IPS-11a (cell line): Measurements from ENCODE around the gene ZNF467.

Experiments
- H3K4me3 ChIP-seq: one replicate; pipeline ENCODE4 v1.5.1; 2013; ENCODE audit warnings: low read depth, low read length, control low read depth

ZNF467 gene

GRCh38 chr7:149808311-149808710 lies 34.9 kb upstream of the ZNF467 start:
- no peak overlapping the region for H3K4me3 ChIP-seq

DNA sequence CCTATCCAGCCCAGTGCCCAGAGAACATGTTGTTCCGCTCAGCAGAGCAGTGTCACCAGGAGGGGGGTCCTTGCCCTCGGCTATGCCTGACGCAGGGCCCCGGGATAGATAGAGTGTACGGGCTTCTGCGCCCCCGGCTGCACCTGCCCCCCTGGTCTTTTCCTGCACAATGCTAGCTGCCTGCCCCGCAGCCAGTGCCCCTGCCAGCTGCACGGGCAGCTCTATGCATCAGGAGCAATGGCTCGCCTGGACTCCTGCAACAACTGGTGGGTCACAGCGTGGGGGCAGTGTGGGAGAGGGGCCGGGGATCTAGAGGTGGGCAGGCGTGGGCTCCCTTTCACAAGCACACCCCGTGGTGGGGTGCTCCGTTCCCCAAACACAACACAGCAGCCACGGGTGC lies 33.3 kb upstream of the ZNF467 start:
- no peak overlapping the region for H3K4me3 ChIP-seq

DNA sequence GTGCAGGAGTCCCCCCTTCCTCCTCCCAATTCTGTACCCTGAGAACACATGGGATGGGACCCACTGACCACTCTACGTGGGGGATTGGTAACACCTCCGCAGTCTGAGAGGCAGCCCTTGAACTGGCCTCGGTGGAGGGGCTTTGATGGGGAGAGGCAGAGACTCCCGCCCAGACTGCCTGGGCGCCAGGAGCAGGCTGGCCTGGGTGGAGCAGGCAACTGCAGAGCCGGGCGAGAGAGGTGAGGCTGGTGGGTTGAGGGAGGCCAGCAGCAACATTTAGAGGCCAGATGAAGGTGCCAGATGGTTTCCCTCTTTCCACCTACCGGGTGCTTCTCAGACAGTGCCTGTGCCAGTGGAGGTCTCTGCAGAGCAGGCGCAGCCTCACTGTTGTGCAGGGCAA lies 30.7 kb upstream of the ZNF467 start:
- no peak overlapping the region for H3K4me3 ChIP-seq

- H3K4me3 ChIP-seq, result no peak overlapping the region
Observed at GRCh38 chr7:149803551-149804074, 30.2 kb upstream of the ZNF467 start.

DNA sequence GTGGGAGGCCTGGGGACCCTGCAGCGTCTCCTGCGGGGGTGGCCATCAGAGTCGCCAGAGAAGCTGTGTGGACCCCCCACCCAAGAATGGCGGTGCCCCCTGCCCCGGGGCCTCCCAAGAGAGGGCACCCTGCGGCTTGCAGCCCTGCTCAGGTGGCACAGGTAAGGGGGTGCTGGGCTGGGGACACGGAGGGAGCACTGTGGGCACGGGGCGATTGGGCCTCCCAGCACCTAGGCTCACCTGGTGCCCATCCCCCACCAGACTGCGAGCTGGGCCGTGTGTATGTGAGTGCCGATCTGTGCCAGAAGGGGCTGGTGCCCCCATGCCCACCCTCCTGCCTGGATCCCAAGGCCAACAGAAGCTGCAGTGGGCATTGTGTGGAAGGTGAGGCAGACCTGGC lies 29.6 kb upstream of the ZNF467 start:
- no peak overlapping the region for H3K4me3 ChIP-seq

GRCh38 chr7:149801816-149802215 lies 28.4 kb upstream of the ZNF467 start:
- no peak overlapping the region for H3K4me3 ChIP-seq

DNA sequence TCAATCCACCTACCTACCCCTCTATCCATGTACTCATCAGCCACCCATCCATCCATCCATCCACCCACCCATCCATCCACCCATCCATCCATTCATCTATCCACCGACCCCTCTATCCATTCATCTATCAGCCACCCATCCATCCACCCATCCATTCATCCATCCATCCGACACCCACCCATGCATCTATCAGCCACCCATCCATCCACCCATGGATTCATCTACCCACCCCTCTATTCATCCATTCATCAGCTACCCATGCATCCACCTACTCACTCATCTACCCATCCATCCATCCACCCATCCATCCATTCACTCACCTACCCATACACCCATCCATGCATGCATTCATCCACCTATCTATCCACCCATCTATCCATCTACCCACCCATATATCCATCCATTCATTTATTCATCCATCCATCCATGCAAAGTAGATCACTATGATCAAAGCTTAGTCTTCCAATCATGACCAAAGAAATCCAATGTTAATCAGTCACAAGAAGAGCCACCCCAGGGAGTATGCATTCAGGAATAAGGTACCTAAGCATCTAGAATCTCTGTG lies 27.7 kb upstream of the ZNF467 start:
- no peak overlapping the region for H3K4me3 ChIP-seq

- H3K4me3 ChIP-seq, result no peak overlapping the region
Observed at GRCh38 chr7:149800169-149800555, 26.8 kb upstream of the ZNF467 start.

- no peak overlapping the region for H3K4me3 ChIP-seq
Observed at GRCh38 chr7:149799397-149800168, 26.2 kb upstream of the ZNF467 start.

DNA sequence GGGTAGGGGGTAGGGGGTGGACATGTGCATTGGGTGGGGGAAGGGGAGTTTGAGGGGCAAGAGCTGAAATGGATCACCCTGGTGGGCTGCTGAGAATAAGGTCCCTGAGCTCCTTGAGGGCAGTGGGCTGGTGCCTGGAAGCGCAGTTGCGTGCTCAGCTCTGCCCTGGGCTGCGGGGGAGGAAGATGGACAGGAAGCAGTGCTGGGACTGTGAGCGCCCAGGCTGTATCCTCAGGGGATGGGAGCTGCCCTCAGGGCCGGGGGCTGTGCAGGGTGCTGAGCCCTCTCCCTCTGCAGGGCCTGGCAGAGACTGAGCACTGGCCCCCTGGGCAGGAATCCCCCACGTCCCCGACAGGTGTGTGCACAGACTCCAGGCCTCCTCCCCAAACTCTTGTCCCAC lies 24.4 kb upstream of the ZNF467 start:
- H3K4me3 ChIP-seq, result no peak overlapping the region

GRCh38 chr7:149796287-149796860 lies 23.0 kb upstream of the ZNF467 start:
- H3K4me3 ChIP-seq, result no peak overlapping the region

GRCh38 chr7:149795126-149795525 lies 21.7 kb upstream of the ZNF467 start:
- H3K4me3 ChIP-seq, result no peak overlapping the region

DNA sequence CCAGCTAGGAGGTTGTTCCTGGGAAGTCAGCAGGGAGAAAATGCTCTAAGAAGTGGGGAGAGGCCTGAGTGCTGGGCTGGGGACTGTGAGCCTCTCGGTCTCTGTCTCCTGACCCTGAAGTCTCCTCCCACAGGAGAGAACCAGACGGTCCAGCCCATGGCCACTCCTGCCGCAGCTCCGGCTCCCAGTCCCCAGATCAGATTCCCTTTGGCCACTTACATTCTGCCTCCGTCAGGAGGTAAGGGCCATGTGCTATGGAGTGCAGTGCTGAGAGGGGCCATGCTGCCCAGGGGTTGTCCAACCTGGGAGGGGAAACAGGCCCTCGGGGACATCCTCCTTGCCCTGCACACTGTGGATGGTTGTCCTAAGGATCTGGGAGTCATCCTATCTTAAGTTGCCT lies 21.3 kb upstream of the ZNF467 start:
- no peak overlapping the region for H3K4me3 ChIP-seq

- H3K4me3 ChIP-seq, result no peak overlapping the region
Observed at GRCh38 chr7:149793261-149793660, 19.9 kb upstream of the ZNF467 start.

DNA sequence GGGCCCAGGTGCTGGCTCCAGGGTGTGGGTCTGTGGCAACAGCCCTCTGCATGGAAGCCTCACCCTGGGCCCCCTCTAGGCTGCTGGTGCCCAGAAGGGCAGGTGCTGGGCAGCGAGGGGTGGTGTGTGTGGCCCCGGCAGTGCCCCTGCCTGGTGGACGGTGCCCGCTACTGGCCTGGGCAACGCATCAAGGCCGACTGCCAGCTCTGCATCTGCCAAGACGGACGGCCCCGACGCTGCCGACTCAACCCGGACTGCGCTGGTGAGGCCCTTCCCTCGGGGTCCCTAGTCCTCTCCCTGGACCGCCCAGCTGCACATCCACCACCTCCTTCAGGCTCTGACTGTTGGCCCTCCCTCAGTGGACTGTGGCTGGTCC lies 18.8 kb upstream of the ZNF467 start:
- H3K4me3 ChIP-seq, result no peak overlapping the region

GRCh38 chr7:149791411-149792219 lies 18.2 kb upstream of the ZNF467 start:
- H3K4me3 ChIP-seq, result no peak overlapping the region

GRCh38 chr7:149790754-149791360 lies 17.5 kb upstream of the ZNF467 start:
- no peak overlapping the region for H3K4me3 ChIP-seq

- H3K4me3 ChIP-seq, result peak overlapping the region; percentile 8
Observed at GRCh38 chr7:149790146-149790548, 16.8 kb upstream of the ZNF467 start.

GRCh38 chr7:149789101-149789500 lies 15.7 kb upstream of the ZNF467 start:
- H3K4me3 ChIP-seq, result no peak overlapping the region

DNA sequence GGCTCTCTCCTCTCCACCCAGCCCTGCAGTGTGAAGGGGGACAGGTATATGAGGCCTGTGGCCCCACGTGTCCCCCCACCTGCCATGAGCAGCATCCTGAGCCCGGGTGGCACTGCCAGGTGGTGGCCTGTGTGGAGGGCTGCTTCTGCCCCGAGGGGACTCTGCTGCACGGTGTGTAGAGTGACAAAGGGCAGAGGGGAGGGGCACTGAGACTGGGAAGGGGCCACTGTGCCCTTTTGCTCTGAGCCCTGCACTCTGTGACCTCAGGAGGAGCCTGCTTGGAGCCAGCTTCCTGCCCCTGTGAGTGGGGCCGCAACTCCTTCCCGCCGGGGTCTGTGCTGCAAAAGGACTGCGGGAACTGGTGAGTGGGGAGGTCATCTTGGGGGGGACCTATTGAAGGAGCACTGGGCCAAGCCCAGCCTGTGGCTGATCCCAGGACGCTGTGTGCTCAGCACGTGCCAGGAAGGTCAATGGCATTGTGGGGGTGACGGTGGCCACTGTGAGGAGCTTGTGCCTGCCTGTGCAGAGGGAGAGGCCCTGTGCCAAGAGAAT lies 15.0 kb upstream of the ZNF467 start:
- H3K4me3 ChIP-seq, result no peak overlapping the region
